PFSK-1 (cell line): ENCODE results near the gene ODAD4.

Source experiments
- FOXP2 ChIP-seq: optimal IDR thresholded peaks from 2 replicates; pipeline ENCODE3; 2011; ENCODE audit warnings: borderline replicate concordance, control low read depth, inconsistent platforms; ENCODE audit not compliant: insufficient read depth; ENCODE audit errors: extremely low read length, extremely low read depth
- POLR2AphosphoS5 ChIP-seq: IDR thresholded peaks from 2 replicates; pipeline ENCODE4 v1.6.1; 2012; ENCODE audit warnings: low read depth, mild to moderate bottlenecking, control low read depth, low read length, moderate library complexity
- SIN3A ChIP-seq: IDR thresholded peaks from 2 replicates; pipeline ENCODE4 v1.6.1; 2012; ENCODE audit warnings: mild to moderate bottlenecking, low read length, moderate library complexity, borderline replicate concordance; ENCODE audit not compliant: insufficient read depth
- TAF1 ChIP-seq: IDR thresholded peaks from 2 replicates; pipeline ENCODE4 v1.6.1; 2012; ENCODE audit warnings: low read length, control low read depth, borderline replicate concordance; ENCODE audit not compliant: insufficient read depth
- TF ChIP-seq, protein P1 (sequence below), 2 experiments: IDR thresholded peaks; 2 replicates each; pipeline versions ENCODE4 v1.6.1 to v1.8.0; 2011 to 2012; ENCODE audit warnings: low read depth in 2 of 2, low read length in 2 of 2, control low read depth in 1 of 2, inconsistent platforms in 1 of 2, mild to moderate bottlenecking in 1 of 2, moderate library complexity in 1 of 2; ENCODE audit not compliant: insufficient read depth in 1 of 2

The ODAD4 gene

DNA sequence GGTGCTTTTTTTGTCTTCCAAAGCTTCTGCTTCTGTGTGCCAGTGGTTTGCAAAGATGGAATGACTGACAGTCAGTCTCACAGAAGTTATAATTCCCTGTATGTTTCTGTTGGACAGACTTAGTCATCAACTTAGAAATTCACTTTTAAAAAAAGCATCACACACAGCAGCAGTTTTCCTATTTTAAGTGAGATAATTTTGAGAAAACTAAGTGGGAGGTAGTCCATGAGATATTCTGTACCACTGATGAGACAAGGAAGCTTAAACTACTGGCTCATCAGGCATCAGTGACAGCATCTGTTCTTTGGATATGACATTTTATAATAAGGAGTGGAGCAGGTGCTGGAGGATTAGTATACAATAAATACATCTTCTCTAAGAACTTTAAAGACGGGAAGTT, 56.2 kb downstream of the ODAD4 start:
- TF ChIP-seq SIN3A (no peak), FOXP2 (no peak), POLR2AphosphoS5 (no peak), TAF1 (no peak)
- TF ChIP-seq, protein P1, sequence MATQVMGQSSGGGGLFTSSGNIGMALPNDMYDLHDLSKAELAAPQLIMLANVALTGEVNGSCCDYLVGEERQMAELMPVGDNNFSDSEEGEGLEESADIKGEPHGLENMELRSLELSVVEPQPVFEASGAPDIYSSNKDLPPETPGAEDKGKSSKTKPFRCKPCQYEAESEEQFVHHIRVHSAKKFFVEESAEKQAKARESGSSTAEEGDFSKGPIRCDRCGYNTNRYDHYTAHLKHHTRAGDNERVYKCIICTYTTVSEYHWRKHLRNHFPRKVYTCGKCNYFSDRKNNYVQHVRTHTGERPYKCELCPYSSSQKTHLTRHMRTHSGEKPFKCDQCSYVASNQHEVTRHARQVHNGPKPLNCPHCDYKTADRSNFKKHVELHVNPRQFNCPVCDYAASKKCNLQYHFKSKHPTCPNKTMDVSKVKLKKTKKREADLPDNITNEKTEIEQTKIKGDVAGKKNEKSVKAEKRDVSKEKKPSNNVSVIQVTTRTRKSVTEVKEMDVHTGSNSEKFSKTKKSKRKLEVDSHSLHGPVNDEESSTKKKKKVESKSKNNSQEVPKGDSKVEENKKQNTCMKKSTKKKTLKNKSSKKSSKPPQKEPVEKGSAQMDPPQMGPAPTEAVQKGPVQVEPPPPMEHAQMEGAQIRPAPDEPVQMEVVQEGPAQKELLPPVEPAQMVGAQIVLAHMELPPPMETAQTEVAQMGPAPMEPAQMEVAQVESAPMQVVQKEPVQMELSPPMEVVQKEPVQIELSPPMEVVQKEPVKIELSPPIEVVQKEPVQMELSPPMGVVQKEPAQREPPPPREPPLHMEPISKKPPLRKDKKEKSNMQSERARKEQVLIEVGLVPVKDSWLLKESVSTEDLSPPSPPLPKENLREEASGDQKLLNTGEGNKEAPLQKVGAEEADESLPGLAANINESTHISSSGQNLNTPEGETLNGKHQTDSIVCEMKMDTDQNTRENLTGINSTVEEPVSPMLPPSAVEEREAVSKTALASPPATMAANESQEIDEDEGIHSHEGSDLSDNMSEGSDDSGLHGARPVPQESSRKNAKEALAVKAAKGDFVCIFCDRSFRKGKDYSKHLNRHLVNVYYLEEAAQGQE (IDR thresholded peaks at IDR 0.05; ENCODE audit: insufficient read depth in 1 of 2, low read depth in 2 of 2, low read length in 2 of 2): no peak

- TF ChIP-seq FOXP2 (no peak), TAF1 (no peak), SIN3A (no peak), POLR2AphosphoS5 (no peak)
- TF ChIP-seq, protein P1 (IDR thresholded peaks at IDR 0.05; ENCODE audit: insufficient read depth in 1 of 2, low read depth in 2 of 2, low read length in 2 of 2): no peak
Observed at GRCh38 chr17:41987642-41988041, 57.2 kb downstream of the ODAD4 start.

DNA sequence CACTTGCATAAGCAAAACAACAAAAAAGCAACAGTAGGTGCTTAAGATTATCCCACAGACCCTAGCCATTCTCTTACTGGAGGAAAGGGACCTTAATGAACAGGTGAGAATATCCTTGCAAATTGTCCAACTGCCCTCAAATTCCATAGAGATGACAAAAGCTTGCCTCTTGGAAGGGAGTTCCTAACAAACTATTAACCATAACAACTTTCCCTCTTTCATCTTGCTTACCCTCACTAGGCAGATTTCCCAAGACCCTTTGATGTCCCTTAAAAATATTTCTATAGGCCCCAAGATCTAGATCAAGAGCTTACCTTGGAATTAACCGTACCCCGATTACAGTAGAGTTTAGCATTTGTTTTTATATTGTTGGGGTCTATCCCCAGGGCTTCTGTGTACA, 58.0 kb downstream of the ODAD4 start:
- TF ChIP-seq TAF1: no peak
- TF ChIP-seq, protein P1 (IDR thresholded peaks at IDR 0.05; ENCODE audit: insufficient read depth in 1 of 2, low read depth in 2 of 2, low read length in 2 of 2): no peak
- no peak for TF ChIP-seq FOXP2
- no peak for TF ChIP-seq POLR2AphosphoS5
- TF ChIP-seq SIN3A: no peak

DNA sequence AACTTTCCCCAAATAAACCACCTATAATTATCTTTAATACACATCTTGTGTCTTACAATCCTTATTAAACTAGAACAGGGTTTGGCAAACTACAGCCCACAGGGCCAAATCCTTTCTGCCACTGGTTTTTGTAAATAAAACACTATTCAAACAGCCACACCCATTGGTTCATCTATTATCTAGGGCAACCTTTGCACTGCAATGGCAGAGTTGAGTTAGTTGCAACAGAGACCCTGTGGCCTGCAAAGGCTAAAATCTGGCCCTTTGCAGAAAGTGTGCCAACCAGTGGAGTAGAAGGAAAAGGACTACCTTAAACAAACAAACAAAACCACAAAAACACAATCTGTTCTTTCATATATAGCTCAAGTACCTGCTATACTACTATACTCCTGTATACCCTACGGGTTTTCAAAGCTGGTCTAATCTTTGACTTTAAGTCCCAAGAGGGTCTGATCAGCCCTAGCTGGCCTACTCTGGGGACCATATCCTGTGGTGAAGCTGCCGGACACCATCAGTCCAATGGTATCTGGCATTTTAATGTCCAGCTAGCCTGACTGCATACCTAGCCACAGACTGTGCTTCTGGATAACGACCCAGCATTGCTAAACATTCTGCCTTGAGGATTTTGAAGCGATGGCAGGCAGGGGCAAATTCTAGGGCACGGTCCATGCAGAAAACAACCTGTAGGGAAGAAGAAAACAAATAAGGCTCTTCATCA, 59.4 kb downstream of the ODAD4 start:
- TF ChIP-seq FOXP2: no peak
- TF ChIP-seq TAF1: no peak
- no peak for TF ChIP-seq POLR2AphosphoS5
- TF ChIP-seq SIN3A: no peak
- TF ChIP-seq, protein P1 (IDR thresholded peaks at IDR 0.05; ENCODE audit: insufficient read depth in 1 of 2, low read depth in 2 of 2, low read length in 2 of 2): no peak
